Measurements from ENCODE around the gene SERPINA5.

The SERPINA5 gene

GRCh38 chr14:94621358-94622134 lies 40.3 kb downstream of the SERPINA5 start:
- Mint-ChIP-seq H3K4me1 (no peaks in the 10 kb centered on the region), H3K4me3 (no peak overlapping the region), H3K9me3 (peaks cover 40% of the 10 kb centered on the region), H3K36me3 (ENCODE audit: low read depth) (no peaks in the 10 kb centered on the region), H3K27ac (no peak overlapping the region), H3K27me3 (ENCODE audit: low read depth, poor library complexity) (peaks cover 9% of the 10 kb centered on the region)
- DNase-seq = no peak
- TF ChIP-seq CTCF (IDR thresholded peaks at IDR 0.05) = no peak

GRCh38 chr14:94622653-94623421 lies 41.6 kb downstream of the SERPINA5 start:
- H3K36me3 Mint-ChIP-seq (ENCODE audit: low read depth) = no peaks in the 10 kb centered on the region
- no peak for TF ChIP-seq CTCF (IDR thresholded peaks at IDR 0.05)
- no peaks in the 10 kb centered on the region for H3K4me1 Mint-ChIP-seq
- no peak for DNase-seq
- H3K9me3 Mint-ChIP-seq = peaks cover 27% of the 10 kb centered on the region
- H3K27ac Mint-ChIP-seq = no peak overlapping the region
- H3K4me3 Mint-ChIP-seq = no peak overlapping the region
- peaks cover 13% of the 10 kb centered on the region for H3K27me3 Mint-ChIP-seq (ENCODE audit: low read depth, poor library complexity)

GRCh38 chr14:94623422-94623809 lies 42.2 kb downstream of the SERPINA5 start:
- peaks cover 21% of the 10 kb centered on the region for H3K9me3 Mint-ChIP-seq
- no peak overlapping the region for H3K4me3 Mint-ChIP-seq
- no peaks in the 10 kb centered on the region for H3K4me1 Mint-ChIP-seq
- no peak overlapping the region for H3K27ac Mint-ChIP-seq
- no peak for DNase-seq
- H3K27me3 Mint-ChIP-seq (ENCODE audit: low read depth, poor library complexity) = peaks cover 15% of the 10 kb centered on the region
- TF ChIP-seq CTCF (IDR thresholded peaks at IDR 0.05) = no peak
- no peaks in the 10 kb centered on the region for H3K36me3 Mint-ChIP-seq (ENCODE audit: low read depth)

- peaks cover 19% of the 10 kb centered on the region for H3K27me3 Mint-ChIP-seq (ENCODE audit: low read depth, poor library complexity)
- H3K4me3 Mint-ChIP-seq = no peak overlapping the region
- H3K4me1 Mint-ChIP-seq = no peaks in the 10 kb centered on the region
- H3K27ac Mint-ChIP-seq = no peak overlapping the region
- TF ChIP-seq CTCF (IDR thresholded peaks at IDR 0.05) = no peak
- no peaks in the 10 kb centered on the region for H3K36me3 Mint-ChIP-seq (ENCODE audit: low read depth)
- H3K9me3 Mint-ChIP-seq = peaks cover 16% of the 10 kb centered on the region
- no peak for DNase-seq
These were observed 42.8 kb downstream of the SERPINA5 start for GRCh38 chr14:94623856-94624499.

- Mint-ChIP-seq H3K27ac (no peak overlapping the region), H3K9me3 (peaks cover 8% of the 10 kb centered on the region), H3K27me3 (ENCODE audit: low read depth, poor library complexity) (peaks cover 22% of the 10 kb centered on the region), H3K4me3 (no peak overlapping the region), H3K4me1 (no peaks in the 10 kb centered on the region), H3K36me3 (ENCODE audit: low read depth) (no peaks in the 10 kb centered on the region)
- TF ChIP-seq CTCF (IDR thresholded peaks at IDR 0.05) = no peak
- DNase-seq = no peak
These were observed 43.5 kb downstream of the SERPINA5 start for GRCh38 chr14:94624537-94625352.
